Left renal cortex interstitium (tissue), 4 donors: ENCODE results near the gene SYNGR3. TPM values are rescaled to one million over a fixed set of nuclear protein-coding genes. Genes with fewer than 3 reads are reported as not detected.

Experiments
- DNase-seq, 4 donors: peaks; one replicate each; pipeline ENCODE4 v3.0.0-alpha.2; 2013; ENCODE audit warnings: low read depth in 4 of 4, low spot score in 2 of 4, missing footprints in 1 of 4
- polyA plus RNA-seq, 4 donors: library from polyadenylated mRNA; unstranded; fragments of 120-200 nt; gene quantifications; one replicate each; pipeline ENCODE4 v1.2.1, GENCODE V29; 2013; ENCODE audit not compliant: insufficient read length in 4 of 4

Gene SYNGR3
- polyA plus RNA-seq, 4 donors, result 1.8 to 2.4 (median 1.9) TPM

DNA sequence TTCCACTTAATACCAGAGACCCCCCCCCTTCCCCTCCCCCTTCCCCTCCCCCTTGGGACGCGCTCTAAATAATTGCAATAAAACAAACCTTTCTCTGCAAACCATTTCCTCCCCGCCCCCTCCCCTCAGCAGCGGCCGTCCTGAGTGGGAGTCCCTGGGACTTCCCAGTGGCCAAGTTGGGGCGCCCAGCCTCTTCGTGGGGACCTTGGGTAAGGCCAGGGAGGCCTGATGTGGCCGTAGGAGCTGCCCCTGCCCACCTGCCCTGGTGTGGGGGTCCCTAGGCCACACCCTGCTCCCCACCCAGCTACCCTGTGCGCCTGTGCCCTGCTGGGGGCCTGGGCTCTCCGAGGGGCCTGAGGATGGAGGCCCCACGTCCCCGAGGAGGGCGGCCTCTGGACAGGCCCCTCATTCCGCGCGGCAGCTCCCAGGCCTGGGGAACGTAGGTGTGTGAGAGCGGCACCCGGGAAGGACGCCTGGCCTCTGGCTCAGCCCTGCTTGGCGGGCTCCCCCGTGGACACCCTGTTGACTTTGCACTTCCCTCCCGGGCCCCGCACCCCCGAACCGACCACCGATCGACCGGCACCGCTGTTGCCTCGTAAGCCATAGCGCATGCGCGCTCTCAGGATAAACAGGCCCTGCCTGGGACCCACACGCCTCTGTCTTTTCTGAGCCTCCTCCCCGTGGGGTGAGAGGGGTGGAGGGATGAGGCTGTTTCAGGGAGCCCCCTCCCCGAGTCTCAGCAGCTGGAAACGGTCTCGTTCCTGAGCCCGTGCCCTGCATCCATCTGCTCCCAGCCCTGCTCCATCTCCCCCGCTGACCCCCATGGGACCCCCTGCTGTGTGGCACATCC is 48.8 kb downstream of the SYNGR3 start:
- no peak for DNase-seq

DNA sequence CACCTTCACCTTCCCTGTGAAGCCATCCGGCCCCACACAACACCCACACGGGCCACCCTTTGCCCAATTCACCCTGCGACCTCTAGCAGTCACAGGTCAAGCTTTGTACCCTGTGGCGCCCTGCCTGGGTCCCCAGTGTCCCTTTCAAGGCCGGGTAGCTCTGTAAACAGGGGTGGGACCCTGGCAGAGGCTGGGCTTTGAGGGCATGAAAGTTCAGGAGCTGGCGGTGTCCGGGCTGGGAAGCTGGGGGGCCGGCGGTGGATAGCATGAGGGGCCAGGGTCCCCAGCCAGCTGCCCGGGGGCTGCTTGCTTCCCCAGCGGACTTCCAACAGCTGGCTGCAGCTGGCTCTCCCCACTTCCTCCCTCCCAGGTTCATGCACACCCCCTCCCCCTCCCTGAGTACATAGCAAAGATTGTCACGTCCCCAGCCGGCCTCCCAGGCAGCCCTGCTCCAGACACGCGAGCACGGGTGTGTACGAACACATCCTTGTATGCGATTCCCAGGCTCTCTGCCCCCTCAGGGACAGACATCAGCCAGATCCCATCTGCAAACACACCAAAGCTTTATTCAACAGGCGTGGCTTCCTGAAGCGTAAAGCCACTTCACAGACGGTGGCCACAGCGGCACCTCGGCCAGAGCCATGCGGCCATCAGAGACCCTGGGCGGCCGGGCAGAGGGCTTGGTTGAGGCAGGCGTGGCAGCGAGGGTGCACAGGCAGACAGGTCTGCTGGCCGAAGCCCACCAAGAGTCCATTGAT is 49.7 kb downstream of the SYNGR3 start:
- no peak for DNase-seq

DNA sequence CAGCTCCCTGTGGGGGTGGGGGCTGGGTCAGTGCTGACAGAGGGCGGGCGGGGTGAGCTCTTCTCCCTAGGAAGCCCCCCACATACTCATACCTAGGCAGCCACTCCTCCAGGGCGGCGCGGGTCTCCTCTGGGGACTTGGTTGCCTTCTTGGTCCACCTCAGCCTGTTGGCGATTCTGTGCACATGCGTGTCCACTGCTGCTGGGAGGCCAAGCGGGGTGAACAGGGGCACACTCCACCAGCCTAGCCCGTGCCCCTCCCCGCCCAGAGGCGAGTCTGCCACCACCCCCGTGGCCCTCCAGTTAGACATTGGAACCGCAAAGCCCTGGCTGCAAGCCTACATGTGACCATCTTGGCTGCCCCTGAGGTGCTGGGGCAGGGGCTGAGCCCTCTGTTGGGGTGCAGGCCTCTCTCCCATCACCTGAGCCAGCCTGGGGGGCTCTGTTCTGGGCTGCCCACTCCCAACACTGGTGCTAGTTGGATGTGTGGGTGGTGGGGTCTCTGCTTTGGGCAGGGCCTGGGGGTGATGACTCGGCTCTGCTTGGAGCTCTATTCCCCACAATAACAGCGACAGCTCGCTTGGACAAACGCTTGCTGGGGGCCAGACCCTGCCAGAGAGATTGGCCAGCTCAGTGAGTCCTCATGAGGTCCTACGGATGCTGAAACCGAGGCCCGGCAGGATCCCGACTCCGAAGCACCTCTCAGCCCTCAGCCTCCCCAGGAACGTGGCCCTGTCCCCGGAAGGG is 50.4 kb downstream of the SYNGR3 start:
- no peak for DNase-seq

DNA sequence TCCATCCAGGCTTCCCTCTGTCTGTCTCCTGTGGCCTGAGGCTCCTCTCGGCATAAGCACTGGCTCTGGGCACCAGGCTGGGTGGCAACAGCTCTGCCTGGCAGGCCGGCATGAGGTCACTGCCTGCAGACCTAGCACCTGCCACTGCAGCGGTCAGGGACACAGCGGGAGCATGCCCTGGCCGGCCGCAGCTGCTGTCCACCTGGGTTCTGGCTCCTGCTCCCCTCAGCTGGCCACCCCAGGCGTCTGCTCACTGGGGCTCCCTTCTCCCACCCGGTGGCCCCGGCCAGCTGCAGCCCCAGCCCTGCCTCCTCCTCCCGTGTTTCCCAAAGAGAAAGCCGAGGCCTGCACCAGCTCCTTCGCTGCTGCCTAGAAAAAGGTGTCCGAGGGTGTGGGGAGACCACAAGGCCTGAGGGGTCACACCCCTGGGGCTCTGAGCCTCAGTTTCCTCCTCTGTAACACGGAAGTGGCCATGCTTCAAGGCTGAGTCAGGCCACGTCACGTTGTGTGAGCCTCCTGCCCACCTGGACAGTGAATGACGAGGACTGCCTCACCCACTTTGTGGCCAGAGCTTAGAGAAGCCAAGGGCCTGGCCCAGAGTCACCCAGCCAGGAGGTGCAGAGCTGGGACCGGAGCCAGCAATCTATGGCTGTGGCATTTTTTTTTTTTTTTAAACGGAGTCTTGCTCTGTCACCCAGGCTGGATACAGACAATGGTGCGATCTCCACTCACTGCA is 51.2 kb downstream of the SYNGR3 start:
- no peak for DNase-seq

DNA sequence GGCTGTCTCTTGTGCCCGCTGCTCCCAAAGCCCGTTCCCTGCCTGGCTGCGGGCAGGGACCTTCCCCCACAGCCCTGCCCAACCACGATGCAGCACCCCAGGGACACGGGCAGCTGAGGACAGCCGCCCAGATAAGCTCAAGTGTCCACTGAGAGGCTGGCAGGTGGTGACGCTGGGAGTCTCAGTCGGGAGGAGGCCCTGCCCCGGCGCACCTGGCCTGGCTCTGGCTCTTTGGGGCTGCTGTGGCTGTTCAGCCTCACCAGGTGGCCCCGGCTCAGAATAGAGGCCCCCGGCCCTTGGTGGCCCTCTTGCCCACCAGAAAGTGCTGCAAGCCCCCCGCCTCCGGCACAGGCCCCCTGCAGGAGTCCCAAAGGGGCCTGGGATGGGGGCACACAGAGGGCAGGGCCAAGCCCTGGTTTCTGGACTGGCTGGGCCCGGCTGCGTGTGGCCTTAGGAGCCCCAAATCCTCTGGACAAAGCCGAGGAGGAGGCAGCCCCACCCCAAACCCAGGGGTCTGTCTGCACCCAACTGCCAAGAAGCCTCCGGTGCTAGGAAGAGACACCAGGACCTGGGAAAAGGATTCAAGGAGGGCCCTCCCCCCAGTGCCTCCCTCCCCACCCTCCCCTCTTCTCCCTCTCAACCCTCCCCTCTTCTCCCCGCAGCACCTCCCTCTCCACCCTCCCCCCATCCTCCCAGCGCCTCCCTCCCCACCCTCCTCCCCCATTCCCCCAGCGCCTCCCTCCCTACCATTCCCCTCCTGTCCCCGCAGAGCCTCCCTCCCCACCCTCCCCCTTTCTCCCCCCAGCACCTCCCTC is 52.6 kb downstream of the SYNGR3 start:
- no peak for DNase-seq

DNA sequence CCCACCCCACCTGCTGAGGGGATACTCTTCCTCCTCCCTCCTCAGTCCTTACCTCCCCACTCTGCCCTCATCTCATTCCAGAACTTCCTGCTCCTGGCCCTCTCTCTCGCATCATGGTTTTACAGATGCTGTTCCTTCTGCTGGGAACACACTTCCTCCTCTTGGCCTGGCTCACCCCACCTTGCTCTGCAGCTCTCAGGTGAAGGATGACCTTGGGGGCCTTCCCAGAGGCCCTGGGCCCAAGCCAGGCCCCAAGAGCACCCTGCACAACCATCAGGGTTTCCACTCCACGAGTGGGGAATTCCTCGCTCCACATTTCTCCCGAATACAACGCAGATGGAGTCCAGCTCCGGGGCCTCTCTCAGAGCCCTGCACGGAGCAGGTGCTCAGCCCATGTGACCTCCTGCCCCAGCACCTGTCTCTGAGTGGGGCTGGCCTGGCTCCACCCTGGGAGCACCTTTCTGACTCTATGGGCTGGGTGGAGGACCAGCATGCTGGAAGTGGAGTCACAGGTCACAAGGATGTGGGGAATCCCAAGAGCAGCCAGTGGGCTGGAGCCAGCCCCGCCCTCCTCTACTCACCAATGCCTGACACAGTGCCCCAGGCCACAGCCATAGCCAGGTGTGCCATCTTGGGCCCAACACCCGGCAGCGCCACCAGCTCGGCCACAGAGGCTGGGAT is 53.4 kb downstream of the SYNGR3 start:
- no peak for DNase-seq

Other genes starting within 250 kb of the SYNGR3 start
- 10 to 100 TPM; 23.1 to 46.8 (median 37.7) TPM for gene NME3, start 218.4 kb upstream of the SYNGR3 start, polyA plus RNA-seq
- gene EME2, start 217.2 kb upstream of the SYNGR3 start, polyA plus RNA-seq, result 10 to 100 TPM in 2 of 4 donors, 1 to 10 TPM in 2; 5.4 to 16.4 (median 10.5) TPM
- gene MRPS34, start 216.8 kb upstream of the SYNGR3 start, polyA plus RNA-seq, result 100 to 1,000 TPM in 1 of 4 donors, 10 to 100 TPM in 3; 60.4 to 103 (median 78.1) TPM
- gene SPSB3, start 207.4 kb upstream of the SYNGR3 start, polyA plus RNA-seq, result 10 to 100 TPM; 31.6 to 56.5 (median 48.5) TPM
- gene NUBP2, start 207.0 kb upstream of the SYNGR3 start, polyA plus RNA-seq, result 10 to 100 TPM; 35.4 to 69.3 (median 56.4) TPM
- 1 to 10 TPM; 2.4 to 4.3 (median 3.4) TPM for gene IGFALS, start 196.3 kb upstream of the SYNGR3 start, polyA plus RNA-seq
- 10 to 100 TPM; 38.0 to 56.2 (median 49.5) TPM for gene HAGH, start 163.1 kb upstream of the SYNGR3 start, polyA plus RNA-seq
- gene FAHD1, start 162.8 kb upstream of the SYNGR3 start, polyA plus RNA-seq, result 10 to 100 TPM; 39.8 to 49.5 (median 44.9) TPM
- gene MEIOB, start 117.8 kb upstream of the SYNGR3 start, polyA plus RNA-seq, result 1 to 10 TPM in 2 of 4 donors, under 1 TPM in 2; 0.47 to 2.7 (median 1.0) TPM
- under 1 TPM; 0.21 to 0.55 (median 0.35) TPM for gene HS3ST6, start 71.6 kb upstream of the SYNGR3 start, polyA plus RNA-seq
- 10 to 100 TPM; 63.9 to 79.8 (median 72.1) TPM for gene MSRB1, start 46.8 kb upstream of the SYNGR3 start, polyA plus RNA-seq
- gene RPL3L, start 35.3 kb upstream of the SYNGR3 start, polyA plus RNA-seq, result under 1 TPM; 0.11 to 0.28 (median 0.15) TPM
- 100 to 1,000 TPM; 129 to 144 (median 136) TPM for gene NDUFB10, start 30.4 kb upstream of the SYNGR3 start, polyA plus RNA-seq
- gene RPS2, start 25.1 kb upstream of the SYNGR3 start, polyA plus RNA-seq, result 1,000 to 10,000 TPM; 1,679 to 2,513 (median 2,183) TPM
- not detected for gene RNF151, start 23.1 kb upstream of the SYNGR3 start, polyA plus RNA-seq
- 10 to 100 TPM; 27.8 to 49.6 (median 41.1) TPM for gene TBL3, start 17.9 kb upstream of the SYNGR3 start, polyA plus RNA-seq
- gene NOXO1, start 8.5 kb upstream of the SYNGR3 start, polyA plus RNA-seq, result 1 to 10 TPM in 2 of 4 donors, under 1 TPM in 2; 0.40 to 2.0 (median 1.1) TPM
- 10 to 100 TPM; 20.1 to 31.6 (median 28.5) TPM for gene GFER, start 5.8 kb upstream of the SYNGR3 start, polyA plus RNA-seq
- 10 to 100 TPM; 13.8 to 30.8 (median 26.6) TPM for gene ZNF598, start 19.9 kb downstream of the SYNGR3 start, polyA plus RNA-seq
- gene NPW, start 29.8 kb downstream of the SYNGR3 start, polyA plus RNA-seq, result 10 to 100 TPM in 2 of 4 donors, 1 to 10 TPM in 2; 3.0 to 16.3 (median 9.7) TPM
- gene NHERF2, start 36.9 kb downstream of the SYNGR3 start, polyA plus RNA-seq, result 100 to 1,000 TPM; 103 to 184 (median 146) TPM
- 10 to 100 TPM; 15.4 to 29.1 (median 25.3) TPM for gene NTHL1, start 57.9 kb downstream of the SYNGR3 start, polyA plus RNA-seq
- gene TSC2, start 58.0 kb downstream of the SYNGR3 start, polyA plus RNA-seq, result 100 to 1,000 TPM; 104 to 188 (median 148) TPM
- gene PKD1, start 145.9 kb downstream of the SYNGR3 start, polyA plus RNA-seq, result 100 to 1,000 TPM in 2 of 4 donors, 10 to 100 TPM in 2; 48.3 to 128 (median 95.9) TPM
- 1 to 10 TPM; 2.5 to 4.6 (median 3.1) TPM for gene RAB26, start 158.7 kb downstream of the SYNGR3 start, polyA plus RNA-seq
- gene TRAF7, start 165.8 kb downstream of the SYNGR3 start, polyA plus RNA-seq, result 10 to 100 TPM; 42.9 to 63.3 (median 55.5) TPM
- gene CASKIN1, start 206.6 kb downstream of the SYNGR3 start, polyA plus RNA-seq, result 1 to 10 TPM; 1.4 to 2.8 (median 2.0) TPM
- gene MLST8, start 215.5 kb downstream of the SYNGR3 start, polyA plus RNA-seq, result 10 to 100 TPM; 38.7 to 63.2 (median 46.6) TPM
- gene BRICD5, start 220.9 kb downstream of the SYNGR3 start, polyA plus RNA-seq, result 10 to 100 TPM in 1 of 4 donors, 1 to 10 TPM in 3; 3.5 to 11.6 (median 8.2) TPM
- gene PGP, start 224.9 kb downstream of the SYNGR3 start, polyA plus RNA-seq, result 10 to 100 TPM; 13.8 to 19.3 (median 17.4) TPM
- gene E4F1, start 233.6 kb downstream of the SYNGR3 start, polyA plus RNA-seq, result 10 to 100 TPM; 14.7 to 25.8 (median 22.3) TPM
- gene DNASE1L2, start 246.5 kb downstream of the SYNGR3 start, polyA plus RNA-seq, result 1 to 10 TPM in 3 of 4 donors, under 1 TPM in 1; 0.55 to 1.8 (median 1.2) TPM